Muscle of leg (tissue), 11 donors: Measurements from ENCODE around the gene SNX15. TPM values are rescaled to one million over a fixed set of nuclear protein-coding genes. Genes with fewer than 3 reads are reported as not detected.

Experiments
- DNase-seq: peaks from one replicate; pipeline ENCODE4 v3.0.0; 2013
- H3K27ac ChIP-seq: one replicate; pipeline ENCODE4 v1.5.1; 2013; ENCODE audit warnings: mild to moderate bottlenecking, low read length, control low read depth
- H3K27me3 ChIP-seq: one replicate; pipeline ENCODE4 v1.6.1; 2013; ENCODE audit warnings: low read length; ENCODE audit not compliant: control insufficient read depth, insufficient read depth
- H3K36me3 ChIP-seq: one replicate; pipeline ENCODE4 v1.6.1; 2013; ENCODE audit warnings: low read length; ENCODE audit not compliant: control insufficient read depth, insufficient read depth
- H3K4me1 ChIP-seq: one replicate; pipeline ENCODE4 v1.6.1; 2013; ENCODE audit warnings: low read length; ENCODE audit not compliant: control insufficient read depth, insufficient read depth
- H3K4me3 ChIP-seq: one replicate; pipeline ENCODE4 v1.5.1; 2013; ENCODE audit warnings: low read length, control low read depth
- H3K9me3 ChIP-seq: replicated peaks from 2 replicates; pipeline ENCODE4 v1.6.1; 2013; ENCODE audit warnings: low read depth, low read length; ENCODE audit not compliant: control insufficient read depth
- WGBS: methylation state at CpG from one replicate; pipeline ENCODE4 v1.1.5; 2013; ENCODE audit warnings: missing lambda C conversion rate; ENCODE audit not compliant: insufficient coverage; 5-methylcytosine and 5-hydroxymethylcytosine counted together
- polyA plus RNA-seq, 8 donors: library from polyadenylated mRNA; unstranded; fragments of 120-200 nt; gene quantifications; one replicate each; pipeline versions ENCODE4 v1.2.1 to v1.2.3, GENCODE V29; 2013; ENCODE audit warnings: inconsistent platforms in 1 of 8, low replicate concordance in 1 of 8; ENCODE audit not compliant: insufficient read length in 8 of 8, insufficient read depth in 1 of 8
- total RNA-seq: library from RNA; stranded (reverse); fragments of 120-200 nt; gene quantifications from one replicate; pipeline ENCODE4 v1.2.4, GENCODE V29; 2013

Gene SNX15
- total and polyA plus RNA-seq, 9 donors: 18.3 to 29.6 (median 22.3) TPM

DNA sequence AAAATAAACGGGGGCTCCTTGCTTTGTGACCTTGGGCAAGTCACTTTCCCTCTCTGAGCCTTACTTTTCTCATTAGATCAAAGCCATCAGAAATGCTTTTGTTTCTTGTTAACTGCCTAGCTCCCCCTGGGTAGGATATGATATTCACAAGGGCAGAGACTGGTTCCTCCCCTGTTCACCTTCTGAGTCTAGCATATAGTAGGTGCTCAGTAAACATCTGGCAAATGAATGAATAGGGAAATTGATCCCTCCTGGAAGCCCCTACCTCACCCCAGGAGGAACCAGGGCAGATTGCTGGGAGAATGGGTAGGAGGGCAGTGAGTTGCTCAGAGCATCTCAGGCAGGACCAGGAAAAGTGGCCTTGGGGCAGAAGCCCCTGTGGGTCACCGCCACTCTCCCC lies 7.2 kb downstream of the SNX15 start:
- no peak overlapping the region for H3K4me3 ChIP-seq
- no peaks in the 10 kb centered on the region for H3K9me3 ChIP-seq
- no peaks in the 10 kb centered on the region for H3K4me1 ChIP-seq
- no peak for DNase-seq
- H3K27me3 ChIP-seq: no peaks in the 10 kb centered on the region
- H3K27ac ChIP-seq: no peak overlapping the region
- peaks cover 67% of the 10 kb centered on the region for H3K36me3 ChIP-seq
- WGBS: 85% methylated on average over 2 of the region's 2 CpGs

DNA sequence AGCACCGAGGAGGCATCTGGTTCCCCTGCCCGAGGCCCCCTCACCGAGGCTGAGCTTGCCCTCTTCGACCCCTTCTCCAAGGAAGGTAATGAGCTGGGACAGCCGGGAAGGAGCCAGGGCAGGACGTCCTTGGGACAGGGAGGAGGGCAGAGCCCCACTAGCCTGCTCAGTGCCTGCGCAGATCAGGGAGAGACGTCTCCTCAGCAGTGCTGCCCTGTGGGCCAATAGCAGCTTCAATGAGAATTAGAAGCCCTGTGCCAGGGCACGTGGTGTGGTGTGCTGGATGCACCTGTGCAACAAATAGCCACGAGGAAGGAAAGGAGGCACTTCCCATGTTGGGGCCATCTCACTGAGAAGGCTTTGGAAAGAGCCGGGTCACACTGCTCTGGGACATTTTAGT lies 8.3 kb downstream of the SNX15 start:
- DNase-seq: no peak
- Histone ChIP-seq H3K27me3 (no peaks in the 10 kb centered on the region), H3K4me1 (peaks cover 5% of the 10 kb centered on the region), H3K36me3 (peaks cover 70% of the 10 kb centered on the region), H3K4me3 (no peak overlapping the region), H3K9me3 (no peaks in the 10 kb centered on the region), H3K27ac (no peak overlapping the region)
- WGBS: 69% methylated on average over 8 of the region's 11 CpGs

DNA sequence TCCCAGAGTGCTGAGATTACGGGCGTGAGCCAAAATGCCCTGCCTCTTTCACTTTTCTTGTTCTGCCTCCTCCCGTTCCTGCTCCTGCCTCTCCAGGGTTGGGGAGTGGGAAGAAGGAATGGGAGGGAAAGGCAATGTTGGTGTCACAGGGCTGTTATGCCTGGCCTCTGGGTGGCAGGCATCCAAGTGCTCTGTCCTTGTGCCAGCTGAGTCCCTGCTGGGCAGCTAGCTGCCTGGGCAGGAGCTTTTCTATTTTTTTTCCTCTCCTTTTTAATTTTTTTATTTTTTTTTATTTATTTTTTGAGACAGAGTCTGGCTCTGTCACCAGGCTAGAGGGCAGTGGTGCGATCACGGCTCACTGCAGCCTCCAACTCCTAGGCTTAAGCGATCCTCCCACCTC lies 9.7 kb downstream of the SNX15 start:
- DNase-seq: peak; percentile 38
- H3K27ac ChIP-seq: no peak overlapping the region
- H3K4me1 ChIP-seq: peaks cover 9% of the 10 kb centered on the region
- no peaks in the 10 kb centered on the region for H3K27me3 ChIP-seq
- H3K4me3 ChIP-seq: no peak overlapping the region
- no peaks in the 10 kb centered on the region for H3K9me3 ChIP-seq
- no CpG with 5 or more reads among the region's 6 CpGs for WGBS
- peaks cover 60% of the 10 kb centered on the region for H3K36me3 ChIP-seq

DNA sequence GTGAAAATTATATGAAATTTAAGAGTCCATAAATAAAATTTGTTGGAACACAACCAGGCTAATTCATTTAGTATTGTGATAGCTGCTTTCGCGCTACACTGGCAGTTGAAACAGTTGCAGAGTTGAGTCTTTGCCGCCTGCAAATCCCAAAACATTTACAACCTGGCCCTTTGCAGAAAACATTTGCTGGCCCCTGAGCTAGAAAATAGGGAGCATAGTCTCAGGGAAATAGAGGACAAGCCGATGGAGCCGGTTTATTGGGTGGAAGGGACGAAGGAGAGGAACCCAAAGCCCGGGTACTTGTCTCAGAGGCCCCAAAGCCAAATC lies 13.2 kb downstream of the SNX15 start:
- peak overlapping the region; percentile 81 for H3K4me3 ChIP-seq
- 0% methylated on average over 4 of the region's 7 CpGs for WGBS
- H3K27me3 ChIP-seq: no peaks in the 10 kb centered on the region
- peak overlapping the region; percentile 99 for H3K27ac ChIP-seq
- no peaks in the 10 kb centered on the region for H3K9me3 ChIP-seq
- peaks cover 31% of the 10 kb centered on the region for H3K4me1 ChIP-seq
- no peak for DNase-seq
- peaks cover 57% of the 10 kb centered on the region for H3K36me3 ChIP-seq

DNA sequence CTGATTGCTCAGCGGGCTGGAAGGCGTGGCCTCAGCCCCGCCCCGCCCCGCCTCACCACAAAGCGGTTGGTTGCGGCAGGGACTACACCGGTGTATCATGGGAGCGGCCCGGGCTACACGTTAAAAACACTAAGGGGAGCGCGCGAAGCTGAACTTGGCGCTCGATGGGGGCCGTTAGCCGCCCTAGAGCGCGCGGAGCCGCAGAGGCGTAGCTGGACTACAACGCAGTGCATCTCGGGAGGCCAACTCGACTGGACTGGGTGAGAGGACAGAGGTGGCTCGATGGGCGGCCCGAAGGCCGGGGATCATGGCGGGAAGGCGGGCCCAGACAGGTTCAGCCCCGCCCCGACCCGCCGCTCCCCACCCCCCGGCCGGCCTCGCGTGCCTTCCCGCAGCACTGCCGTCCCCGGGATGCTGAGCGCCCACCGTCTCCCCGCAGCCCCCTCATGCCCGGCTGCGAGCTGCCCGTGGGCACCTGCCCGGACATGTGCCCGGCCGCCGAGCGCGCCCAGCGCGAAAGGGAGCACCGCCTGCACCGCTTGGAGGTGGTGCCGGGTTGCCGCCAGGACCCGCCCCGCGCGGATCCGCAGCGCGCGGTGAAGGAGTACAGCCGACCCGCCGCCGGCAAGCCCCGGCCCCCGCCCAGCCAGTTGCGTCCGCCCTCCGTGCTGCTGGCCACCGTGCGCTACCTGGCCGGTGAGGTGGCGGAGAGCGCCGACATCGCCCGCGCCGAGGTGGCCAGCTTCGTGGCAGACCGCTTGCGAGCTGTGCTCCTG lies 13.8 kb downstream of the SNX15 start, which contains the start of gene SAC3D1:
Gene SAC3D1 (plus strand): TSS at position 364 of the 776 bp plus-strand sequence. CDS start 83 bp downstream, at position 447.
- peak; percentile 96 for DNase-seq
- Histone ChIP-seq H3K4me1 (peaks cover 31% of the 10 kb centered on the region), H3K4me3 (peak within 1 kb of the TSS; percentile 81), H3K27me3 (no peaks in the 10 kb centered on the region), H3K27ac (peak within 1 kb of the TSS; percentile 99), H3K9me3 (no peaks in the 10 kb centered on the region), H3K36me3 (peaks cover 57% of the 10 kb centered on the region)
- WGBS: under 1% methylated on average over 86 of the region's 91 CpGs

DNA sequence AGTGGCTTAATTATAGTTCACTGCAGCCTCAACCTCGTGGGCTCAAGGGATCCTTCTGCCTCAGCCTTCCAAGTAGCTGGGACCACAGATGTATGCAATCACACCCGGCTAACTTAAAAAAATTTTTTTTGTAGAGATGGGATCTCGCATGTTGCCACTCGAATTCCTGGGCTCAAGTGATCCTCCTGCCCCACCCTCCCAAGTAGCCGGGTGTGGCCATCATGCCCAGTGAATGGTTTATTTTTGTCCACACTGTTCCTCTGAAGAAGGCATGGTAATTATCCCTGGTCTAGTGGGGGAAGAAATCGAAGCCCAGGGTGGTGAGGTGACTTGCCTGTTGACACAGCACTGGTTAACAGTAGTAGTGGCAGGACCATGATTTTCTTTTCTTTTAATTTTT lies 15.7 kb downstream of the SNX15 start:
- Histone ChIP-seq H3K4me3 (no peak overlapping the region), H3K4me1 (peaks cover 39% of the 10 kb centered on the region), H3K27ac (no peak overlapping the region), H3K36me3 (peaks cover 49% of the 10 kb centered on the region), H3K27me3 (no peaks in the 10 kb centered on the region), H3K9me3 (no peaks in the 10 kb centered on the region)
- DNase-seq: no peak
- WGBS: 80% methylated on average over 1 of the region's 6 CpGs

DNA sequence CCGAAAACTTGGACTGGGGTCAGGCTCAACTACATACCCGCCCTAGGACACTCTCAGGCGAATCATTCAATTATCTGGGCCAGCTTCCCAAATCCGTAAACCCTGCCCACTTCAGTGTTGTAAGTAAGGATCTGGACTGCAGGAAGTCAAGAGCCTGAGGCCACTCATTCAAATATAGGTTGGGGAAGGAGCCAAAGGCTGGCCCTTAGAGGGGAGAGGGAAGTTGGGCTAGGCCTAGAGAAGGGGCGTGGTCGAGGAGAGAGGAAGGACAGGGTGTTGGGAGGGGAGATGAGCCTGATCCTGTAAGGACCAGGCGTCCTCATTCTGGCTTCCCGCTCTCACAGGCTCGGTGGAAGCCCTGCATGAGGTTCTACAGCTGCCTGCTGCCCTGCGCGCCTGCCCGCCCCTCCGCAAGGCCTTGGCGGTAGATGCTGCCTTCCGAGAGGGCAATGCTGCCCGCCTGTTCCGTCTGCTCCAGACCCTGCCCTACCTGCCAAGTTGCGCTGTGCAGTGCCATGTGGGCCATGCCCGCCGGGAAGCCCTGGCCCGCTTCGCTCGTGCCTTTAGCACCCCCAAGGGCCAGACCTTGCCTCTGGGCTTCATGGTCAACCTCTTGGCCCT lies 16.8 kb downstream of the SNX15 start:
- WGBS: 84% methylated on average over 18 of the region's 23 CpGs
- no peaks in the 10 kb centered on the region for H3K9me3 ChIP-seq
- peak; percentile 90 for DNase-seq
- peaks cover 4% of the 10 kb centered on the region for H3K27me3 ChIP-seq
- no peak overlapping the region for H3K4me3 ChIP-seq
- H3K36me3 ChIP-seq: peaks cover 40% of the 10 kb centered on the region
- H3K27ac ChIP-seq: peak overlapping the region; percentile 32
- H3K4me1 ChIP-seq: peaks cover 44% of the 10 kb centered on the region

DNA sequence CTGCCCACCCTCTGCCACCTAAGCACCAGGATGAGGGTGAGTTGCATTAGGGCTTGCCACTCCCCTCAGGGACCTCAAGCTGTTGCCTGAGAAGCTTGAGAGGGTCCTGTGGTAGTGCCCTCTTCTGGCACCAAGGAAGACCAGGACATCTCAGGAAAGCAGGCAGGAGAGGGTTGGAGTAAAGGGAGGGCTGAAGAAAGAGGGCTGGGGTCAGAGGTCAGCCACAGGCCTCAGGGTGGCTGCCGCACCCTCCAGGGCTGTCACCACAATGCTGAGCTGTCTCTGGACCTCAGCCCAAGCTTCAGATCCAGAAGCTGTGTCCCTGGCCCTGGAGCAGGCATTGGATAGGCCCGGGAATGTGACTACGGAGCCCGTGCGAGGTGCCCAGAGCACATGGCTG lies 17.8 kb downstream of the SNX15 start:
- H3K36me3 ChIP-seq: peaks cover 35% of the 10 kb centered on the region
- no peak overlapping the region for H3K4me3 ChIP-seq
- H3K27ac ChIP-seq: no peak overlapping the region
- 86% methylated on average over 5 of the region's 5 CpGs for WGBS
- DNase-seq: no peak
- H3K4me1 ChIP-seq: peaks cover 44% of the 10 kb centered on the region
- peaks cover 4% of the 10 kb centered on the region for H3K27me3 ChIP-seq
- H3K9me3 ChIP-seq: no peaks in the 10 kb centered on the region

DNA sequence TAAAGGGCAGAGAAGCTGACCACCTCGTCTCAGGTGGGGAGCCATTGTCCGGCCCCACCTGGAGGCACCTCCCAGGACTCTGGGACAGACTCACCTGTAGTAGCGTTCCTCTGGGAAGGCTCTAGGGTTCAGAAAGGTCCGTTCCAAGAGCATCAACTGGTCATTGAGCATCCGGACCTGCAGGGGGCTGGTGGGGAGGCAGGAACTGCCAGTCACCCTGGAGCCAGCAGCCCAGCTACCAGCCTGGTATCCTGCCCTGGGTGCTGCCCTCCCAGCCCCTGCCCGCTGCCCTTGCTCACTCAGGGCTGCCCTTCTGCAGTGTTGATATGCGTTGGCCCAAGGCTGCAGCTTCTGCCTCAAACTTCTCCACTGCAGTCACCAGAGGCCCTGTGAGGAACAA lies 18.5 kb downstream of the SNX15 start:
- peaks cover 38% of the 10 kb centered on the region for H3K4me1 ChIP-seq
- H3K4me3 ChIP-seq: no peak overlapping the region
- WGBS: 80% methylated on average over 7 of the region's 7 CpGs

DNA sequence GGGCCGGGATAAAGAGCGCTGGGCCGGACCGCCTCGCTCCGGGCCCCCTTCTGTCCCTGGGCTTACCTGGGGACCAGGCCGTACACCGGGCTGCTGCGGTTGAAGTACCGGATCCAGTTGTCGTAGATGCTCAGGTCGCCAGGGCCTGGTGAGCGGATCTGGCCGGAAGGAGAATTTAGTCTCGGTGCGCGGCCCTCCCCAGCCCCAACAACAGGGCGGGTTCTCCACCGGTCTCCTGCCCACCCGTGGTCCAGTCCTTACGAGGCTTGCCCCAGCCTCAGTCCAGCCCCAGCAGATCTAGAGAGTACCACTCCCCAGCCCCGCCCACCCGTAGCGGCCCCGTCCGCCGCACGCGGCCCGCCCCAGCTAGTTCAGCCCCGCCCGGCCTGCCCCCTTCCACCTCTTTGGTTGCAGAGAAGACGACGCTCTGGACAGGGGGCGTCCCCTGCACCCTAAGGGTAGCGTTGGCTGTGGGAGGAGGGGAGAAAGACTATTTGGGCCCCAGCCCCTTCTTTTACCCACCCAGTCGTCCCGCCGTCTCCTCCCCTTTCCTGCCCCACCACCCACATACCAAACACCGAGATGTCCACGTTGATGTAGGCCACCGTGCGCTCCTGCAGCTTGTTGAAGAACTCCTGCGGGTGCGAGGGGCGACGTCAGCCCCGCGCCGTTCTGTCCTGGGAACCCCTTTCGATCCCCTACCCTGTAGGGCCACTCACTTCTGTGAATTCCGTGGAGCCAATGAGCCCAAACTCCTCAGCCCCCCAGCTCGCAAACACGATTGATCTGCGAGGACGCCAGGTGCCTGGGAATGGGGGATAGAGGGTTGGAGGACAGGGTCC lies 20.6 kb downstream of the SNX15 start:
- Histone ChIP-seq H3K36me3 (peaks cover 35% of the 10 kb centered on the region), H3K4me1 (peaks cover 30% of the 10 kb centered on the region), H3K27ac (peak overlapping the region; percentile 2), H3K9me3 (no peaks in the 10 kb centered on the region), H3K4me3 (peak overlapping the region; percentile 38), H3K27me3 (peaks cover 4% of the 10 kb centered on the region)
- peak; percentile 42 for DNase-seq
- WGBS: 4% methylated on average over 38 of the region's 56 CpGs

More for the DNA sequence above, 18.5 kb downstream of the SNX15 start:
- peaks cover 35% of the 10 kb centered on the region for H3K36me3 ChIP-seq
- H3K27me3 ChIP-seq: peaks cover 4% of the 10 kb centered on the region
- DNase-seq: no peak
- H3K27ac ChIP-seq: no peak overlapping the region
- H3K9me3 ChIP-seq: no peaks in the 10 kb centered on the region
